HCT116 (cell line): ENCODE measurements around the gene STPG3. TPM values are rescaled to one million over a fixed set of nuclear protein-coding genes. Genes with fewer than 3 reads are reported as not detected.
"Not testable (repeated sequence)": the region's sequence is repeated elsewhere in the genome, so short reads cannot be mapped to it uniquely, and the experiment has no call there.

Source experiments
- ATAC-seq: fragments of 200-7000 bp; cut with Tn5 transposase; 2 replicates; pipeline ENCODE4 v1.9.1; 2020; ENCODE audit warnings: mild to moderate bottlenecking, moderate library complexity
- BruUV-seq: library from RNA; stranded (reverse); fragments of 400-500 nt; replicated peaks from 2 replicates; lab custom pipeline; 2021; lab: Mats Ljungman, UMichigan
- CTCF ChIA-PET: fragments of 300-600 bp; sonication (Branson Sonifier 250); formaldehyde crosslinking; loops from one replicate; lab custom pipeline; 2021; ENCODE audit warnings: antibody characterized with exemption; lab: Charles Lee
- POLR2A ChIA-PET: fragments of 300-600, 350-600 bp; sonication (Branson Sonifier 250); formaldehyde crosslinking; loops from one replicate; lab custom pipeline; 2021; ENCODE audit warnings: antibody characterized with exemption; lab: Charles Lee
- RAD21 ChIA-PET, 2 experiments: fragments of 300-600 bp; sonication (Branson Sonifier 250); formaldehyde crosslinking; loops; one replicate each; lab custom pipeline; 2023; ENCODE audit warnings: low total read pairs in 2 of 2; ENCODE audit not compliant: uncharacterized antibody in 2 of 2, unreplicated experiment in 2 of 2, low non-redundant PET in 1 of 2; lab: Charles Lee
- DNase-seq: peaks from one replicate; pipeline ENCODE4 v3.0.0-alpha.2; 2010; ENCODE audit warnings: low read depth, low spot score
- H2AFZ ChIP-seq: fragments of 200-600 bp; shearing (Covaris generic), sonication (generic); 2 replicates; pipeline ENCODE4 v1.6.1; 2017; ENCODE audit warnings: low read depth, mixed run types, mixed read lengths, antibody characterized with exemption, low read length; ENCODE audit not compliant: poor library complexity, severe bottlenecking
- H3K27ac ChIP-seq: 2 replicates; pipeline ENCODE4 v1.5.1; 2012; ENCODE audit warnings: low read depth, low read length
- H3K27me3 ChIP-seq: fragments of 200-600 bp; sonication (generic); 2 replicates; pipeline ENCODE4 v1.6.1; 2016; ENCODE audit warnings: mixed run types, low read length, mixed read lengths; ENCODE audit not compliant: insufficient read depth
- H3K36me3 ChIP-seq, 2 experiments: fragments of 200-500 bp in 1 of 2; fragments of 200-600 bp in 1 of 2; sonication (Bioruptor generic) in 1 of 2; sonication (generic) in 1 of 2; 2 replicates each; pipeline versions ENCODE4 v1.5.1 to v1.6.1; 2014 to 2016; ENCODE audit warnings: low read length in 2 of 2, inconsistent platforms in 1 of 2, mixed read lengths in 1 of 2, mixed run types in 1 of 2; ENCODE audit not compliant: insufficient read depth in 2 of 2, control insufficient read depth in 1 of 2
- H3K4me1 ChIP-seq, 2 experiments: fragments of 200-600 bp in 1 of 2; sonication (generic) in 1 of 2; 2 replicates each; pipeline versions ENCODE4 v1.5.1 to v1.6.1; 2012 to 2017; ENCODE audit warnings: low read length in 2 of 2, inconsistent platforms in 1 of 2, mild to moderate bottlenecking in 1 of 2, mixed read lengths in 1 of 2, mixed run types in 1 of 2, moderate library complexity in 1 of 2; ENCODE audit not compliant: insufficient read depth in 2 of 2, control insufficient read depth in 1 of 2
- H3K4me2 ChIP-seq: fragments of 200-600 bp; sonication (generic); 2 replicates; pipeline ENCODE4 v1.6.1; 2017; ENCODE audit warnings: mixed run types, low read length, mixed read lengths
- H3K4me3 ChIP-seq, 2 experiments: fragments of 200-600 bp in 1 of 2; sonication (generic) in 1 of 2; replicated peaks in 1 of 2; 2 replicates each; pipeline ENCODE4 v1.5.1; 2011 to 2016; ENCODE audit warnings: low read length in 2 of 2, control low read depth in 1 of 2, low read depth in 1 of 2, mild to moderate bottlenecking in 1 of 2, mixed read lengths in 1 of 2, mixed run types in 1 of 2
- H3K79me2 ChIP-seq: fragments of 200-600 bp; sonication (generic); 2 replicates; pipeline ENCODE4 v1.6.1; 2017; ENCODE audit warnings: mild to moderate bottlenecking, mixed run types, low read length, moderate library complexity, mixed read lengths; ENCODE audit not compliant: insufficient read depth
- H3K9ac ChIP-seq: fragments of 200-600 bp; sonication (generic); 2 replicates; pipeline ENCODE4 v1.6.1; 2016; ENCODE audit warnings: low read length, mixed read lengths
- H3K9me2 ChIP-seq: fragments of 200-600 bp; sonication (generic), shearing (Covaris generic); 2 replicates; pipeline ENCODE4 v1.6.1; 2017; ENCODE audit warnings: mixed run types, mild to moderate bottlenecking, moderate library complexity; ENCODE audit not compliant: insufficient read depth
- H3K9me3 ChIP-seq, 2 experiments: fragments of 200-500 bp in 1 of 2; fragments of 200-600 bp in 1 of 2; sonication (Bioruptor generic) in 1 of 2; sonication (generic) in 1 of 2; 2 replicates each; pipeline ENCODE4 v1.6.1; 2014 to 2017; ENCODE audit warnings: low read length in 2 of 2, mixed read lengths in 2 of 2, inconsistent platforms in 1 of 2, low read depth in 1 of 2, mild to moderate bottlenecking in 1 of 2, mixed run types in 1 of 2, moderate library complexity in 1 of 2; ENCODE audit not compliant: control insufficient read depth in 1 of 2, insufficient read depth in 1 of 2
- H4K20me1 ChIP-seq: fragments of 200-600 bp; sonication (generic), shearing (Covaris generic); 2 replicates; pipeline ENCODE4 v1.6.1; 2017; ENCODE audit warnings: mixed run types, mild to moderate bottlenecking, moderate library complexity; ENCODE audit not compliant: insufficient read depth
- CTCF ChIP-seq, 3 experiments: fragments of 200-600 bp in 1 of 3; sonication (generic) in 1 of 3; IDR thresholded peaks in 2 of 3; conservative IDR thresholded peaks in 1 of 3; 2 replicates each; pipeline ENCODE4 v1.5.1; 2012 to 2017; ENCODE audit warnings: low read depth in 2 of 3, low read length in 2 of 3, antibody characterized with exemption in 1 of 3, borderline replicate concordance in 1 of 3, control low read depth in 1 of 3, mild to moderate bottlenecking in 1 of 3, mixed read lengths in 1 of 3, mixed run types in 1 of 3, moderate library complexity in 1 of 3; ENCODE audit not compliant: insufficient read depth in 1 of 3
- POLR2A ChIP-seq: IDR thresholded peaks from 2 replicates; pipeline ENCODE4 v1.7.0; 2011; ENCODE audit warnings: borderline replicate concordance; ENCODE audit not compliant: insufficient read depth, insufficient read length; ENCODE audit errors: extremely low read depth
- POLR2AphosphoS5 ChIP-seq: IDR thresholded peaks from 2 replicates; pipeline ENCODE4 v1.6.1; 2011; ENCODE audit warnings: mild to moderate bottlenecking, low read depth, low read length, moderate library complexity
- ZBTB33 ChIP-seq: IDR thresholded peaks from 2 replicates; pipeline ENCODE4 v1.6.1; 2011; ENCODE audit warnings: mild to moderate bottlenecking, low read length, moderate library complexity; ENCODE audit not compliant: insufficient replicate concordance; ENCODE audit errors: extremely low read depth
- intact Hi-C: fragments of 100-400 bp; cut with micrococcal nuclease; formaldehyde crosslinking; loops from 2 replicates; pipeline ENCODE4 v1.10.0; 2022
- total RNA-seq: library from RNA; stranded (reverse); gene quantifications from one replicate; pipeline ENCODE4 v1.2.1, GENCODE V29; 2021; ENCODE audit not compliant: unreplicated experiment

The STPG3 gene
- total RNA-seq, 1 experiment from 2014 or later = not detected

- BruUV-seq, H3K9me3 ChIP-seq, DNase-seq, H3K9ac ChIP-seq, H2AFZ ChIP-seq, H3K4me1 ChIP-seq, H3K4me2 ChIP-seq, H3K9me2 ChIP-seq, H3K27me3 ChIP-seq, H3K4me3 ChIP-seq, intact Hi-C loops, H4K20me1 ChIP-seq, RAD21 ChIA-PET, H3K27ac ChIP-seq: not testable (repeated sequence)
- peak; percentile 52 for ATAC-seq
- POLR2A ChIA-PET = interaction anchor here (2.0 kb wide), 1 partner anchor 20 kb away, joined by 7 read pairs; no protein-coding TSS in a partner anchor
- Histone ChIP-seq H3K36me3 (peaks cover 16 to 21% of the 10 kb centered on the region in 2 experiments), H3K79me2 (peaks cover 23% of the 10 kb centered on the region; the same call in 1 of the 2 replicates)
- peak; percentile 29 to 46 (median 46); a peak in 4 of 6 replicates for TF ChIP-seq CTCF (IDR thresholded peaks at IDR 0.05 in 2 of 3, conservative IDR thresholded peaks at IDR 0.05 in 1 of 3; ENCODE audit: borderline replicate concordance in 1 of 3, insufficient read depth in 1 of 3, low read depth in 2 of 3, low read length in 2 of 3)
- TF ChIP-seq POLR2AphosphoS5 = 0 out of 2 replicates have a peak, but pooled peaks have one; percentile 15
- CTCF ChIA-PET = interaction anchor here (1.2 to 2.8 kb wide), 5 partner anchors 15 to 216 kb away, joined by 3 to 11 read pairs (median 5); partner anchors contain the start of genes NPDC1 and TOR4A
Observed at GRCh38 chr9:137262173-137262908, 11.3 kb downstream of the STPG3 start.

GRCh38 chr9:137262909-137263285 lies 11.8 kb downstream of the STPG3 start:
- Histone ChIP-seq H3K36me3 (peaks cover 15 to 24% of the 10 kb centered on the region in 2 experiments), H3K9me3 (no peaks in the 10 kb centered on the region), H3K4me1 (no peaks in the 10 kb centered on the region), H2AFZ (no peak overlapping the region), H3K4me3 (no peak overlapping the region), H3K9me2 (no peaks in the 10 kb centered on the region), H3K4me2 (no peak overlapping the region), H3K27me3 (no peaks in the 10 kb centered on the region), H3K9ac (no peak overlapping the region), H4K20me1 (no peaks in the 10 kb centered on the region), H3K27ac (no peak overlapping the region), H3K79me2 (peaks cover 21% of the 10 kb centered on the region; the same call in 1 of the 2 replicates)
- BruUV-seq = no TSS peak
- intact Hi-C loops = no loop called here
- ChIA-PET RAD21 (no interaction called here), CTCF (interaction anchor here (1.2 to 1.4 kb wide), 3 partner anchors 14 to 216 kb away, joined by 3 to 5 read pairs (median 4); partner anchors contain the start of genes NPDC1 and TOR4A), POLR2A (interaction anchor here (2.0 kb wide), 1 partner anchor 21 kb away, joined by 7 read pairs; no protein-coding TSS in a partner anchor)
- ATAC-seq (no peak), DNase-seq (no peak)
- TF ChIP-seq POLR2A = no peak
- TF ChIP-seq ZBTB33 = no peak
